ENCODE data around the gene CST3.

The CST3 gene

GRCh38 chr20:23627501-23627900 lies 10.3 kb downstream of the CST3 start:
- no peaks in the 10 kb centered on the region for H3K9me3 ChIP-seq (replicated peaks; ENCODE audit: insufficient read depth, low read length)
- TF ChIP-seq EZH2phosphoT487 (IDR thresholded peaks at IDR 0.05; ENCODE audit: low read length), result no peak
- TF ChIP-seq EZH2 (optimal IDR thresholded peaks at IDR 0.05; ENCODE audit: low read depth, low read length), result no peak
- no peak for TF ChIP-seq CTCF (IDR thresholded peaks at IDR 0.05; ENCODE audit: low read length)
- 0 out of 2 replicates have a peak, but pooled peaks cover 6% of the 10 kb centered on the region for H3K4me1 ChIP-seq (ENCODE audit: low read length)
- no peak overlapping the region for H3K4me3 ChIP-seq (ENCODE audit: low read length)
- no peak overlapping the region for H2AFZ ChIP-seq (ENCODE audit: low read length)
- no peak overlapping the region for H3K9ac ChIP-seq (ENCODE audit: low read length)
- no peaks in the 10 kb centered on the region for H3F3A ChIP-seq (ENCODE audit: insufficient read depth, low read length)
- H3K79me2 ChIP-seq (ENCODE audit: low read length), result no peaks in the 10 kb centered on the region
- H3K4me2 ChIP-seq (ENCODE audit: low read depth, low read length), result no peak overlapping the region
- no peaks in the 10 kb centered on the region for H3K36me3 ChIP-seq (replicated peaks; ENCODE audit: insufficient read depth, low read length)
- H3K27ac ChIP-seq (ENCODE audit: low read length), result no peak overlapping the region
- no peaks in the 10 kb centered on the region for H3K9me2 ChIP-seq (replicated peaks; ENCODE audit: insufficient read depth, low read length)
- no peak for DNase-seq
- no peaks in the 10 kb centered on the region for H4K20me1 ChIP-seq (ENCODE audit: insufficient read depth, low read length)
- no peaks in the 10 kb centered on the region for H3K27me3 ChIP-seq (replicated peaks; ENCODE audit: insufficient read depth, low read length)

- no peaks in the 10 kb centered on the region for H3F3A ChIP-seq (ENCODE audit: insufficient read depth, low read length)
- H3K4me3 ChIP-seq (ENCODE audit: low read length), result no peak overlapping the region
- no peak overlapping the region for H3K27ac ChIP-seq (ENCODE audit: low read length)
- H3K27me3 ChIP-seq (replicated peaks; ENCODE audit: insufficient read depth, low read length), result no peaks in the 10 kb centered on the region
- no peaks in the 10 kb centered on the region for H3K9me2 ChIP-seq (replicated peaks; ENCODE audit: insufficient read depth, low read length)
- no peaks in the 10 kb centered on the region for H3K9me3 ChIP-seq (replicated peaks; ENCODE audit: insufficient read depth, low read length)
- no peaks in the 10 kb centered on the region for H4K20me1 ChIP-seq (ENCODE audit: insufficient read depth, low read length)
- no peak overlapping the region for H2AFZ ChIP-seq (ENCODE audit: low read length)
- no peak overlapping the region for H3K4me2 ChIP-seq (ENCODE audit: low read depth, low read length)
- TF ChIP-seq EZH2 (optimal IDR thresholded peaks at IDR 0.05; ENCODE audit: low read depth, low read length), result no peak
- no peak for DNase-seq
- no peak overlapping the region for H3K9ac ChIP-seq (ENCODE audit: low read length)
- 0 out of 2 replicates have a peak, but pooled peaks cover 6% of the 10 kb centered on the region for H3K4me1 ChIP-seq (ENCODE audit: low read length)
- no peaks in the 10 kb centered on the region for H3K36me3 ChIP-seq (replicated peaks; ENCODE audit: insufficient read depth, low read length)
- no peaks in the 10 kb centered on the region for H3K79me2 ChIP-seq (ENCODE audit: low read length)
These were observed 11.6 kb downstream of the CST3 start for GRCh38 chr20:23626040-23626620.

GRCh38 chr20:23625236-23625964 lies 12.4 kb downstream of the CST3 start:
- Histone ChIP-seq H3K4me2 (ENCODE audit: low read depth, low read length) (no peak overlapping the region), H3K9ac (ENCODE audit: low read length) (no peak overlapping the region), H3K79me2 (ENCODE audit: low read length) (no peaks in the 10 kb centered on the region), H3K27ac (ENCODE audit: low read length) (no peak overlapping the region), H4K20me1 (ENCODE audit: insufficient read depth, low read length) (no peaks in the 10 kb centered on the region), H3K4me1 (ENCODE audit: low read length) (0 out of 2 replicates have a peak, but pooled peaks cover 6% of the 10 kb centered on the region), H3F3A (ENCODE audit: insufficient read depth, low read length) (no peaks in the 10 kb centered on the region), H3K9me3 (replicated peaks; ENCODE audit: insufficient read depth, low read length) (no peaks in the 10 kb centered on the region), H3K27me3 (replicated peaks; ENCODE audit: insufficient read depth, low read length) (no peaks in the 10 kb centered on the region), H3K4me3 (ENCODE audit: low read length) (no peak overlapping the region), H2AFZ (ENCODE audit: low read length) (no peak overlapping the region), H3K9me2 (replicated peaks; ENCODE audit: insufficient read depth, low read length) (no peaks in the 10 kb centered on the region), H3K36me3 (replicated peaks; ENCODE audit: insufficient read depth, low read length) (no peaks in the 10 kb centered on the region)
- TF ChIP-seq CTCF (IDR thresholded peaks at IDR 0.05; ENCODE audit: low read length) (no peak), EZH2phosphoT487 (IDR thresholded peaks at IDR 0.05; ENCODE audit: low read length) (no peak), EZH2 (optimal IDR thresholded peaks at IDR 0.05; ENCODE audit: low read depth, low read length) (no peak)
- no peak for DNase-seq

GRCh38 chr20:23624324-23624691 lies 13.4 kb downstream of the CST3 start:
- no peaks in the 10 kb centered on the region for H3K27me3 ChIP-seq (replicated peaks; ENCODE audit: insufficient read depth, low read length)
- no peak overlapping the region for H3K9ac ChIP-seq (ENCODE audit: low read length)
- H3K4me2 ChIP-seq (ENCODE audit: low read depth, low read length), result no peak overlapping the region
- H3F3A ChIP-seq (ENCODE audit: insufficient read depth, low read length), result no peaks in the 10 kb centered on the region
- no peaks in the 10 kb centered on the region for H3K9me3 ChIP-seq (replicated peaks; ENCODE audit: insufficient read depth, low read length)
- no peaks in the 10 kb centered on the region for H3K79me2 ChIP-seq (ENCODE audit: low read length)
- no peaks in the 10 kb centered on the region for H3K9me2 ChIP-seq (replicated peaks; ENCODE audit: insufficient read depth, low read length)
- H3K27ac ChIP-seq (ENCODE audit: low read length), result no peak overlapping the region
- no peak overlapping the region for H3K4me3 ChIP-seq (ENCODE audit: low read length)
- no peaks in the 10 kb centered on the region for H4K20me1 ChIP-seq (ENCODE audit: insufficient read depth, low read length)
- no peak overlapping the region for H2AFZ ChIP-seq (ENCODE audit: low read length)
- TF ChIP-seq CTCF (IDR thresholded peaks at IDR 0.05; ENCODE audit: low read length) (no peak), EZH2 (optimal IDR thresholded peaks at IDR 0.05; ENCODE audit: low read depth, low read length) (no peak), EZH2phosphoT487 (IDR thresholded peaks at IDR 0.05; ENCODE audit: low read length) (no peak)
- H3K4me1 ChIP-seq (ENCODE audit: low read length), result 0 out of 2 replicates have a peak, but pooled peaks cover 6% of the 10 kb centered on the region
- H3K36me3 ChIP-seq (replicated peaks; ENCODE audit: insufficient read depth, low read length), result no peaks in the 10 kb centered on the region
- DNase-seq, result no peak

Measured in MM.1S (cell line).